Testis (tissue), 3 donors: ENCODE data around the gene FEV. TPM values are rescaled to one million over a fixed set of nuclear protein-coding genes. Genes with fewer than 3 reads are reported as not detected.

ENCODE experiments used
- DNase-seq: peaks from one replicate; pipeline ENCODE4 v3.0.0-alpha.2; 2019
- H3K27ac ChIP-seq, 2 donors: fragments of 200-600 bp; sonication (generic); one replicate each; pipeline ENCODE4 v1.5.1; 2019
- H3K27me3 ChIP-seq: fragments of 200-600 bp; sonication (generic); one replicate; pipeline ENCODE4 v1.5.1; 2019
- H3K36me3 ChIP-seq: fragments of 200-600 bp; sonication (generic); one replicate; pipeline ENCODE4 v1.5.1; 2017; ENCODE audit warnings: low read depth; ENCODE audit errors: missing control alignments
- H3K4me1 ChIP-seq: fragments of 200-600 bp; sonication (generic); one replicate; pipeline ENCODE4 v1.5.1; 2019
- H3K4me3 ChIP-seq, 2 donors: fragments of 200-600 bp; sonication (generic); one replicate each; pipeline ENCODE4 v1.5.1; 2017 to 2019
- H3K9me3 ChIP-seq: fragments of 200-600 bp; sonication (generic); one replicate; pipeline ENCODE4 v1.5.1; 2017
- CTCF ChIP-seq, 3 experiments: fragments of 450-650 bp in 2 of 3; fragments of 200-600 bp in 1 of 3; sonication (generic) in 1 of 3; IDR thresholded peaks; one replicate each; pipeline ENCODE4 v1.5.1; 2016 to 2019; ENCODE audit warnings: antibody characterized with exemption in 3 of 3, mild to moderate bottlenecking in 2 of 3, moderate library complexity in 1 of 3
- POLR2A ChIP-seq: fragments of 450-650 bp; IDR thresholded peaks from one replicate; pipeline ENCODE4 v1.6.1; 2017; ENCODE audit warnings: antibody characterized with exemption, mild to moderate bottlenecking, moderate library complexity
- WGBS, 2 donors: methylation state at CpG; one replicate each; pipeline ENCODE4 v1.1.5; 2018; 5-methylcytosine and 5-hydroxymethylcytosine counted together
- intact Hi-C: fragments of 100-400 bp; cut with DNase I; formaldehyde crosslinking; loops from one replicate; pipeline ENCODE4 v1.15.1; 2023; ENCODE audit warnings: low total_unique reads
- polyA plus RNA-seq: library from polyadenylated mRNA; stranded (reverse); fragments of 350-450 nt; fragmentation: Illumina TruSeq; extraction: RNeasy Lipid Tissue Mini Kit (QIAGEN cat#74804); gene quantifications from one replicate; pipeline ENCODE4 v1.2.3, GENCODE V29; 2014; ENCODE audit warnings: low read depth, low replicate concordance; ENCODE audit not compliant: insufficient read depth
- total RNA-seq, 2 donors: library from RNA; depleted of rRNA; stranded (reverse); fragments of >200 nt; gene quantifications; one replicate each; pipeline ENCODE4 v1.2.3, GENCODE V29; 2016

The FEV gene
- total and polyA plus RNA-seq, 3 donors from 2014 or later, result not detected

- no peaks in the 10 kb centered on the region for H3K27me3 ChIP-seq
- TF ChIP-seq POLR2A (no peak), CTCF (IDR thresholded peaks at IDR 0.05) (peak; percentile 84 to 92 (median 85))
- peak overlapping the region in 1 of 2 donors; percentile 10 for H3K27ac ChIP-seq
- intact Hi-C loops, result no loop called here
- WGBS, 2 donors, result 1 to 4% methylated on average over 17 to 43 of the region's 43 CpGs
- peak; percentile 90 for DNase-seq
- peak overlapping the region; percentile 24 to 48 for H3K4me3 ChIP-seq
- H3K36me3 ChIP-seq, result no peaks in the 10 kb centered on the region
- no peaks in the 10 kb centered on the region for H3K9me3 ChIP-seq
- H3K4me1 ChIP-seq, result peaks cover 15% of the 10 kb centered on the region
These were observed 11.2 kb upstream of the FEV start for GRCh38 chr2:218995972-218996711.

DNA sequence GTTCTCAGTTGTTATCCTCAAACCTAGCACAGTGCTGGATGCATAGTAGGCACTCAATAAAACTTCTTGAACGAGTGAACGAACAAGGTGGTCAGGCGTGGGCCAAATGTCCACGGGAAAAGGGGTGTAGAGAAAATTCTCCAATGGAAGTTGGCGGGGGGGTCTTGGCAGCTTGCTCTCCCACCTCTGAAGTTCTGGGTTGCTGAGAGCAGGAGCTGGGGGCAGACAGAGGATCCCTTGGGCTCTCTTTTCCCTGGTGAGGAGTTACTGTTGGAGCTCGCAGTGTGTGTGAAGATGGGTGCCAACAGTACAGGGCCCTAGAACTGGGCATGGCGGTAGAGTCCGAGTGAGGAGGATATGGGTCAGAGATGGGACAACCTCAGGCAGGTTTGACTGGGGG lies 10.6 kb upstream of the FEV start:
- 28 to 34% methylated on average over 8 of the region's 8 CpGs for WGBS, 2 donors
- Histone ChIP-seq H3K27ac (no peak overlapping the region), H3K4me3 (no peak overlapping the region), H3K27me3 (no peaks in the 10 kb centered on the region), H3K36me3 (no peaks in the 10 kb centered on the region), H3K9me3 (no peaks in the 10 kb centered on the region), H3K4me1 (peaks cover 15% of the 10 kb centered on the region)
- intact Hi-C loops, result no loop called here
- no peak for TF ChIP-seq POLR2A
- TF ChIP-seq CTCF (IDR thresholded peaks at IDR 0.05), result no peak
- DNase-seq, result no peak

GRCh38 chr2:218993345-218994315 lies 8.6 kb upstream of the FEV start, which contains the start of gene CRYBA2:
Gene CRYBA2, minus strand, starts transcription at chr2:218993422. Its CDS starts 246 bp downstream, at chr2:218993176.
- no peak for DNase-seq
- Histone ChIP-seq H3K9me3 (no peaks in the 10 kb centered on the region), H3K4me1 (peaks cover 15% of the 10 kb centered on the region), H3K27ac (no peak within 1 kb of the TSS), H3K4me3 (peak within 1 kb of the TSS; percentile 4 to 38), H3K36me3 (no peaks in the 10 kb centered on the region), H3K27me3 (no peaks in the 10 kb centered on the region)
- intact Hi-C loops, result no loop called here
- WGBS, 2 donors, result 1 to 3% methylated on average over 6 to 82 of the region's 88 CpGs
- TF ChIP-seq POLR2A (no peak), CTCF (IDR thresholded peaks at IDR 0.05) (no peak)

DNA sequence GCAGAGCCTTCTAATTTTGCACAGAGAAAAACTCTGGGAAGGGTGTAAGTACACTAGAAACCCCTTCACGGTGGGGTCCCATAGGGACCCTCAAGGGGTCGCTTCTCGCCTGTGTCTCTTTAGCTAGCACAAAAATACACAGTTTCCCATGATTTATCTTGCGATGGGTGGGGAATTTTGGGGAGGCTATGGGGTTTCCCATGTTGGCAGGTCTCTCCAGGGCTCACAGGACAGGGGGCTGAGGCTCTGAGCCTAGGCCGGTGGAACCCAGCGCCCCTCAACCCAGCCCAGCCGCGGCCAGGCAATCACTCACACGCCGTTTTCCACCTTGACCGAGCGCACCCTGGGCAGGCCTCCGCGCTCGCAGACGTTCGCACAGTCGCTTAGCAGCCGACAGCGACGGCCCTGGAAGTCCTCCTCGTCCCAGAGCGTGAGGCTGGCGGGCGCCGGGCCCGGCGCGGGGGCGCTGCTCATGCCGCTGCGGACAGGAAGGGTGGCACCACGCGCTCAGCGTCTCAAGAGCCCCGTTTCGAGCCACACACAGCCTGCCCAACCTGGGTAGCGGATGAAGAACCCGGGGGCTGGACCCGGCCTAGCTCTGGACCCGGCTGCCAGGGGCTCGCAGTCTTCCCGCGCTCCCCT lies 7.8 kb upstream of the FEV start:
- Histone ChIP-seq H3K27ac (no peak overlapping the region), H3K9me3 (no peaks in the 10 kb centered on the region)

More for the DNA sequence above, 7.8 kb upstream of the FEV start:
- Histone ChIP-seq H3K36me3 (no peaks in the 10 kb centered on the region), H3K27me3 (no peaks in the 10 kb centered on the region), H3K4me3 (peak overlapping the region; percentile 4 to 38), H3K4me1 (peaks cover 15% of the 10 kb centered on the region)
- TF ChIP-seq CTCF (IDR thresholded peaks at IDR 0.05) (no peak), POLR2A (no peak)
- intact Hi-C loops, result no loop called here
- WGBS, 2 donors, result 1% methylated on average over 8 to 29 of the region's 44 CpGs
- DNase-seq, result no peak
